ENCODE data around the gene NCKAP5. TPM values are rescaled to one million over a fixed set of nuclear protein-coding genes. Genes with fewer than 3 reads are reported as not detected.

NCKAP5 gene
- not detected in 2 replicates for total RNA-seq

DNA sequence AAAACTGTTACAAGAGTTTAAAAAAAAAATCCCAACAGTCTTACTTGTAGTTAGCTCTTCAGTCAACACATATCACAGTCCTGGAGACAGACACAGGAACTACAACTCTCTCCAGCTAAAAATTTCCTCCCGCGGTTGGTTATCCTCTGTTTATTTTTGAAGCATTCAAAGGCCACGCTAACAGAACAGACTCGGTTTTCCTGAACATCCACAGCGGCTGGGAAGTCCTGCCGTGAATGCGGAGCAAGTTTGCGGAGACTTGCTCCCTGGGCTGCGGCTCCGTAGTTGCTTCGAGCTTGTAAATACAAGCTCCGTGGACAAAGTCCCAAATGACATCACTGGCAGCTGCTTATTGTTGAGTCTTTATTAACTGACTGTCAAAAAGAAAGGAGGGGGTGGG lies at the start of gene NCKAP5:
Gene NCKAP5 (minus strand): TSS at position 292 of the 400 bp plus-strand sequence. CDS start 50,937 bp downstream, outside the sequence.

DNA sequence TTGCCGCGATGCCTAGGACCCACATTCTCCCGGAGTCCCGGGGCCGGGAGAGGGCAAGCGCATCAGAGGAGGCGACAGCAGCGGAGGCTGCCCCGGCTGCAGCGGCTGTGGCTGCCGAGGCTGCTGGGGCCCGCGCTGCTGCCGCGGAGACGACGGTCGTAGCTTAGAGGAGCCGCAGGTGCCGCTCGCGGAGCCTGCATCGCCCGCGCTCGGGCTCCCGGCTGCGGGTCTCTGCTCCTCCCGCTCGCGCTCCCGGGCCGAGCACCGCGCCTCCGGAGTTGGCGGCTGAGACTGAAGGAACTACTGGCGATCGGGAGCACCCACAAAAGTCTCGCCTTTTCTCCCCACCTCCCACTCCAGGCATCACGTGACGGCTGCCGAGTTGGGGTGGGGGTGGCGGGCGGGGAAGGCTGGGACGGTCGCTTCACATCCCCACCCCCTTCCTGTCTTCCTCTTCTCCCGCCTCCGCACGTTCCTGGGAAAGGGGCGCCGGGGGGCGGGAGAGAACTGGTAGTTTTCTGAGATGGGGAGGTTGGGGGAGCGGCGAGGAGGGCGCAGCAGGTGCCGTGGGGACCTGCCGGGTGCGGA lies 898.3 kb downstream of the NCKAP5 start, which contains the start of gene LYPD1:
Gene LYPD1 (minus strand): TSS at position 298 of the 588 bp plus-strand sequence. CDS start 273 bp downstream, at position 25.

